GM19023 (cell line): ENCODE measurements around the gene NR3C2.
"Not testable (repeated sequence)": the region's sequence is repeated elsewhere in the genome, so short reads cannot be mapped to it uniquely, and the experiment has no call there.

Source experiments
- ATAC-seq: cut with Tn5 transposase; IDR thresholded peaks from one replicate; pipeline ENCODE4 v1.9.1; 2021; ENCODE audit warnings: mild to moderate bottlenecking, moderate library complexity; ENCODE audit not compliant: unreplicated experiment

Gene NR3C2

GRCh38 chr4:148184922-148185321 is 257.3 kb downstream of the NR3C2 start:
- ATAC-seq: no peak

DNA sequence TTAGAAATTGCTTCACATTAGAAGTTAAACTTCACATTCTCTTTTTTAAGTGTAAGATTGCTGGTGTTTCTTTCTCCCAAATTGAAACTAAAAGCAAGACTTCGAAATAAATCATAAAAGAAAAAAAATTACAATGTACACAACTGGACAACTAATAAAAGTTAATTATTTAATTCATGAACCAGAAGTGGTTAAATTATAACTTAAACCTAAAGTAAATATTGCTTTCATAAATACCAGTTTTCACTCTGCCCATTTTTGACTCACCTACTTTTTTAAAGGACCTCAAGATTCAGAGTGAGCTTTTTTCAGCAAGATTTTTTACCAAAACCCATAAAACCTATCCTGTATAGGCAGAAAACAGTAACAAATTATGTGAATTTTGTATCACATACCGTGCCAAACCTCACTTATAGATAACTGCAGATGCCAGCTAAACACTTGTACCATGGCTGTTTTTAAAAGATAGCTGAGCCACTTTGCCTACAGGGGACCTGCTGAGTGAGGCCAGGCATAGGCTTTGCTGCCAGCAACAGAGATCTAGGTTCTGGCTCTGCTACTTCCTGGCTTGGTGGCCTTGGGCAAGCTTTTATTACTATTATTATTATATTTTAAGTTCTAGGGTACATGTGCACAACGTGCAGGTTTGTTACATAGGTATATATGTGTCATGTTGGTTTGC is 259.8 kb downstream of the NR3C2 start:
- ATAC-seq: no peak

DNA sequence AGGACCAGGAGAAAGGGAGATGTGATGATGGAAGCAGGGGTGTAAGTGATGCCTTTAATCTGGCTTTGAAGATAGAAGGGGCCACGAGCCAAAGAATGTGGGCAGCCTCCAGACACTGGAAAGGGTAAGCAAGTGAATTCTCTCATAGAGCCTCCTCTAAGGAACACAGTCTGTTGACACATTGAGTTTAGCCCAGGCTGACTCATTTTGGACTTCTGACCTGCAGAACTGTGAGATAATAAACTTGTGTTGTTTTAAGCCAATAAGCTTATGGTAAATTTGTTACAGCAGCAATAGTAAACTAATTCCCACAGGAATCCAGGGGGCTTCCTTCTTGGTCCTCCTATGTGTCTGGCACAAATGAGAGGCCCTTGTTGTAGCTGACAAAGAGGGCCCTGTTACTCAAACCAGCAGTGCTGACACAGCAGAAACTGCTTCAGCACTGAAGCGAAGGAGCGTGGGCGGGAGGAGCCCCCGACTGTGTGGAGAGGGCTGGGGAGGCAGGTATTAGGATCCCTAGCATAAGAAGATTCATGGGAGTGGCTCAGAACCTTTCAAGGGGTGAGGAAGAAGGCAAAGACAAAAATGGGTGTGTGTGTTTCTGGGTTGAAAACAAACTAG is 268.7 kb downstream of the NR3C2 start:
- ATAC-seq: no peak

DNA sequence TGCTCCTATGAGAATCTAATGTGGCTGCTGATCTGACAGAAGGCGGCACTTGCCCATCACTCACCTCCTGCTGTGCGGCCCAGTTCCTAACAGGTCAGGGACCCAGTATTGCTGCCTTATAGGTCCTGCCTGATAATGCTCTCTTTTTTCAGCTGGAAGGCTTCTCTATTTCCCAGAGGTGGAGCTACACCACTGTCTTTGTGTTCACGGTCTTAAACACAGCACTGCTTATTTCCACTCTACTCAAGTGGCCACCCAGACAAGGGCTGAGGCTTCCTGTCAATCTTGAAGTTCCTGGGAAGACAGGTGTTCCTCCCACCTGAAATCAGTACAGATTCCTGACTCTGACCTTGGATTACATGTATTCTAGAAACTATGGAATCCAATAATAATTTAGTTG is 270.6 kb downstream of the NR3C2 start:
- ATAC-seq: no peak

GRCh38 chr4:148170408-148171365 is 271.5 kb downstream of the NR3C2 start:
- no peak for ATAC-seq

GRCh38 chr4:148166132-148166591 is 276.1 kb downstream of the NR3C2 start:
- no peak for ATAC-seq

DNA sequence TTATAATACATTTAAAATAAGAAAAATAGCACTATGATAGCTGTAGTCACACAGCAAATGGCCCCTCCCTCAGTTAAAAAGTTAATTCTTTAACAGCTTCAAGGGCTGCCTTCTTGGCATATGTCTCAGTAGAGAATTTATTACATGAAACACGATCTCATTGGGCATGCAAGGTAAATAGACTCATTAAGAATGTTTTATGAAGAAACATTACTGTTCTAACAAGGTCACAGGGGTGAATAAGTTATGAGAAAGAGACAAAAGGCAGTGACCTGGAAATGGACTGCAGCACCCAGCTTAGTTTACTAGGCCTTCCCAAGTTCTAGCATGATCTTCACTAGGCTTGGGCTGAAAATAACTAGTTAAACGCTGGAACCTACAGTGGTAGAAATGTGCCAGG is 277.7 kb downstream of the NR3C2 start:
- ATAC-seq: no peak

- no peak for ATAC-seq
These were observed 279.2 kb downstream of the NR3C2 start for GRCh38 chr4:148162991-148163390.

DNA sequence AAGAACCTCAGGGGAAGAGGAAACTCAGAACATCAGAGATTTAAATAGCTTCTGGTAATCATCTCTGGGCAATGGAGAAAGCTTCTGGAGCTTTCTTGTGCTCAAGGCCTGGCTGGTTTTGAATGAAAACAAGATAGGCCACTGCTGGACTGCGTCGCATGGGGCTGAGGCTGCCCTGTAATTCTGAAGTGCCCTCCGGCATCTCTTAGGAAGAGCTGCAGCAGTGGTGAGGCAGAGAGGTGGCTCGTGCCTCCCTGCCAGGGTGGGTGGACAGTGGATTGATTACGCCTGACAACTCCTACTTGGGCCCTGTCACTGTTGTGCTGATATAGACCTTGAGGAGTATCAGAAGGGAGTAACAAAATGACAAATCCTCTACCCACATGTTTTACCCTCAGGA is 279.7 kb downstream of the NR3C2 start:
- ATAC-seq: no peak

- ATAC-seq: no peak
These were observed 280.6 kb downstream of the NR3C2 start for GRCh38 chr4:148161601-148162000.

DNA sequence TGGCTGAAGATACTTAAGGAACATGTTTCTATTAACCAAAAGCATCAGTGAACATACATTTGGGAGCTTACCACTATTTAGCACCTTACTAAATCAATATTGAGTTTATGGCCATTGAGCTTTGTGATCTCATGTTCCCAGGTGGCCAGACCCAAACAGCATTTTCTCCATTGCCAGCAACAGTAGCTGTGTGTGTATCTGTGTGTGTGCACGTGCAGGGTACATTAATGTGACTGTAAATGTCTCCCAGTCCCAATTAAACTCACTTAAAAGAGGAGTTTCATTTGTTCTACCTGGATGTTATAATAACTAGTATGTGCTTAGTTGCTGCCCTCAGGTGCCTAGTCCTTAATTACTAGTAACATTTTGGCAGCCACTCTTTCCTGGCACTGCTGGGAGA is 282.4 kb downstream of the NR3C2 start:
- no peak for ATAC-seq

DNA sequence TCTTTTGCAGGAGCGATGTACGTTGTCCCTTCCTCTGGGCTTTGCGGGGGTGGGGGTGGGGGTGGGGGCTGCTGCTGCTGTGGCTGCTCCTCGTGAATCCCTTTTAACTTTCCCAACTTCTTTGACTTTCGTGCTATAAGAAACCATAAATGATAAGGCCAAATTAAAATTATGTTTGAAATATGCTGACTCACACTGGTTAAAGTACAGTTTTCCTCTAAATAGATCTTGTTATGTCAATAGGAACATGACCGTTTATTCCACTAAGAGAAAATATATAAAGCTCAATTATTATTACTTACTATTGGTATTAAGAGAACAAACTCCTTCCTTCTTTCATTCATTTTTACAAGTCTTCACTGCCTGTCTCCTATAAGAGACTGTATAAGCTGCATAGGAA is 287.4 kb downstream of the NR3C2 start:
- ATAC-seq: no peak

DNA sequence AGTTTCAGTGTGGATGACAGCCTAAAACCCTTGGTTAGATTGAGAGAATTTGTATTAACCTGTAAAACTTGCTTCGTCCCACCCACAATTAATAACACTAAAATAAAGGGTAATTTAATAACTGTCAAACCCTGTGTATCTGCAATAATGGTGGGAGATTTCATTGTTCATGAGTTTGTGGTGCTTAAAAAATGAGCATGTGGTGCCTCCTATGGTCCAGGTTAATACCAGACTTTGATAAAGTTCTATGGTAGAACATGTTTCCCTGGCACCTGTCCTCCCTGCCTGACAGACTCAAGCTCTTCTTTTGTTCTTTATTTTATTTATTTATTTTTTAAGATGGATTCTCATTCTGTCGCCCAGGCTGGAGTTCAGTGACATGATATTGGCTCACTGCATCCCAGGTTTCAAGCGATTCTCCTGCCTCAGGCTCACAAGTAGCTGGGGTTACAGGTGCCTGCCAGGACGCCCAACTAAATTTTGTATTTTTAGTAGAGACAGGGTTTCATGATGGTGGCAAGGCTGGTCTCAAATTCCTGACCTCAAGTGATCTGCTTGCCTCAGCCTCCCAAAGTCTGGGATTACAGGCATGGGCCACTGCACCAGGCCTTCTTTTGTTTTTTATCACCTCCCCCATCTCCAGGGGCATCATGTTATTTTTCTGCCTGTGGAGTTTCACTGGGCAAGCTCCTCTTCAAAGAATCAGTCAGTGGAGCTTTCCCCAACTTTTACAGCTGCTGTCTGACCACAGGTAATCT is 289.2 kb downstream of the NR3C2 start:
- ATAC-seq: no peak

GRCh38 chr4:148151806-148152205 is 290.4 kb downstream of the NR3C2 start:
- no peak for ATAC-seq

DNA sequence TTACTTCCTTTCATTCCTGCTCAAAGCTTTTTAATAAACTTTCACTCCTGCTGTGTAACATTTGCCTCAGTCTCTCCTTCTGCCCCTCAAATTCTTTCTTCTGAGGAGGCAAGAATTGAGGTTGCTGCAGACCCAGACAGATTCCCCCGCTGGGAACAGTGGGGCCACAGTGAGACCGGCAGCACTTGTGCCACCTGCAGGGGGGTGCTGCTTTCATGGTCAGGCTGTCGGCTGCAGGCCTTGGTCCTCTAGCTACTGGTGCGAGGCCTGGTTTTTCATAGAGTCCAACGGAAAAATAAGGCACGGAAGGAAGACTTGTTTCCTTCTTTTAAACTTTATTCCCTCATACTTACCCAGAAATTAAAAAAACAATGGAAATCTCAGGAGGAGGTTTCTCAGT is 296.7 kb downstream of the NR3C2 start:
- no peak for ATAC-seq

DNA sequence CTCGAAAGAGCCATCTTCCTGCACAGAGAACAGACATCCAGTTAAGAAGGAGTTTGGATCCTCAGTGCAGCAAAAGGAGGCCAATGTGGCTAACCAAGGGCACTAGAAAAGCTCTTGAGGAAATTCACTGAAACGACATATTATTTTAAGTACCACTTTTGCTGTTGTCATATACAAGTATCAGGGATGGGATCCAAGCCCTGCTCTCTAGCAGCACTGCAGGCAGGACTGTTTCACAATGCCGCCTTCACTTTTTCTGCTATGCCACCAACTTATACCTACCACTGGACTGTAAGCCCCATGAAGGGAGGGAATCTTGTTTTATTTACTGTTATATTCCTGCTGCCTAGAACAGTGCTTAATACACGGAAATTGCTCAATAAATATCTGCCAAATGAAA is 299.0 kb downstream of the NR3C2 start:
- ATAC-seq: no peak

DNA sequence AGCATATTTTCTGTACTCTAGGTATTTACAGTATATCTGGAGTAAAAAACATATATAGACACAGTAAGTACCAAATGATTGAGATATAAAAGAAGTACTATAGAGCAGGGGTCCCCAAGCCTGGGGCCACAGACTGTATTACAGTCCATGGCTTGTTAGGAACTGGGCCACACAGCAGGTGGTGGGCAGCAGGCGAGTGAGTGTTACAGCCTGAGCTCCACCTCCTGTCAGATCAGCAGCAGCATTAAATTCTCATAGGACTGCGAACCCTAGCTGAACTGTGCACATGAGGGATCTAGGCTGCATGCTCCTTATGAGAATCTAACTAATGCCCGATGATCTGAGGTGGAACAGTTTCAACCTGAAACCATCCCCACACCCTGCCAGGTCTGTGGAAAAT is 300.7 kb downstream of the NR3C2 start:
- no peak for ATAC-seq

DNA sequence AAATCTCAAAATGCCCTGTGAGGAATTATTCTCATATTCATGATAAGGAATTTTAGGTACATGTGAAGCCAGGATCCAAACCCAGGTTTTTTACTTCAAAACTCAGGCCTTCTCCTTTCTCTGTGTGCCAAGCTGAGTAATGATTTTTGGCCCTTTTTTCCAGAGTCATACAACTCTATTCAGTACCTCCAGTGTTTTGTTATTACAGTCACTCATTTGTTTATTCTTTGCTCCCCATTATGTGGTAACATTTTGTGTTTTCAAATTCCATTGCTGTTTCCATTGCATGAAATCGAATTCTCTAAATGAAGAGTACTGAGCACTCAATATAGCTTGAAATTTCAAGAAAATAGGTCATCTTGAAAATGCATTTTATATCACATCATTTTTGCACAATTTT is 315.4 kb downstream of the NR3C2 start:
- no peak for ATAC-seq

- ATAC-seq: no peak
These were observed 317.7 kb downstream of the NR3C2 start for GRCh38 chr4:148124512-148124911.

- not testable (repeated sequence) for ATAC-seq
These were observed 319.1 kb downstream of the NR3C2 start for GRCh38 chr4:148123161-148123560.

GRCh38 chr4:148120216-148120615 is 322.0 kb downstream of the NR3C2 start:
- no peak for ATAC-seq
